Measurements from ENCODE around the gene BCL3. TPM values are rescaled to one million over a fixed set of nuclear protein-coding genes. Genes with fewer than 3 reads are reported as not detected.
A peak's percentile ranks its signal among the peaks of the same experiment; 100 is the strongest.

BCL3 gene
- total RNA-seq, 4 donors from 2014 or later, result 12.2 to 113 (median 46.2) TPM

GRCh38 chr19:44742330-44743061 is 6.0 kb upstream of the BCL3 start:
- TF ChIP-seq, protein P1, sequence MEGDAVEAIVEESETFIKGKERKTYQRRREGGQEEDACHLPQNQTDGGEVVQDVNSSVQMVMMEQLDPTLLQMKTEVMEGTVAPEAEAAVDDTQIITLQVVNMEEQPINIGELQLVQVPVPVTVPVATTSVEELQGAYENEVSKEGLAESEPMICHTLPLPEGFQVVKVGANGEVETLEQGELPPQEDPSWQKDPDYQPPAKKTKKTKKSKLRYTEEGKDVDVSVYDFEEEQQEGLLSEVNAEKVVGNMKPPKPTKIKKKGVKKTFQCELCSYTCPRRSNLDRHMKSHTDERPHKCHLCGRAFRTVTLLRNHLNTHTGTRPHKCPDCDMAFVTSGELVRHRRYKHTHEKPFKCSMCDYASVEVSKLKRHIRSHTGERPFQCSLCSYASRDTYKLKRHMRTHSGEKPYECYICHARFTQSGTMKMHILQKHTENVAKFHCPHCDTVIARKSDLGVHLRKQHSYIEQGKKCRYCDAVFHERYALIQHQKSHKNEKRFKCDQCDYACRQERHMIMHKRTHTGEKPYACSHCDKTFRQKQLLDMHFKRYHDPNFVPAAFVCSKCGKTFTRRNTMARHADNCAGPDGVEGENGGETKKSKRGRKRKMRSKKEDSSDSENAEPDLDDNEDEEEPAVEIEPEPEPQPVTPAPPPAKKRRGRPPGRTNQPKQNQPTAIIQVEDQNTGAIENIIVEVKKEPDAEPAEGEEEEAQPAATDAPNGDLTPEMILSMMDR (IDR thresholded peaks at IDR 0.05), result no peak
- no peak for DNase-seq (ENCODE audit: low spot score)
- ATAC-seq (ENCODE audit: low FRiP score), result peak; percentile 30

DNA sequence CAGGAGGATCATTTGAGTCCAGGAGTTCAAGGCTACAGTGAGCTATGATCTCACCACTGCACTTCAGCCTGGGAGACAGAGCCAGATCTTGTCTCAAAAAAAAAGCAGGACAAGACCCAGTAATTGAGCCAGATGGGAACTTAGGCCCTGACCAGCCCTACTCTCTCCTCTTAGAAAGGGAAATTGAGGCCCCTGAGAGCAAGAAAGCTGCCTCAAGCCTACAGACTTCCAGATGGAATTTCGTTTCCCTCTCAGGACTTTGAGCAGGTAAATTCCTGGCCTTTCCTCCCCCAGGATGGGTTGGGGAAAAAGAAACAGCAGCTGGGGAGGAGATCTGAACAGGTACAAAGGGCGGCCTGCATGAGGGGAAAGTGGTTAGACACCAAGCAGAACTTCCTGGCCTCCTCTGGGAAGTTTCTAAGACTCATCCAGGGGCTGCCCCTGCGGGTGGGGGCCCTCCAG is 3.6 kb upstream of the BCL3 start:
- ATAC-seq (ENCODE audit: low FRiP score) (no peak), DNase-seq (ENCODE audit: low spot score) (no peak)
- TF ChIP-seq, protein P1 (IDR thresholded peaks at IDR 0.05), result no peak

- ATAC-seq (ENCODE audit: low FRiP score), result peak; percentile 53
- TF ChIP-seq, protein P1 (IDR thresholded peaks at IDR 0.05), result no peak
- no peak for DNase-seq (ENCODE audit: low spot score)
Observed at GRCh38 chr19:44745341-44745831, 3.1 kb upstream of the BCL3 start.

DNA sequence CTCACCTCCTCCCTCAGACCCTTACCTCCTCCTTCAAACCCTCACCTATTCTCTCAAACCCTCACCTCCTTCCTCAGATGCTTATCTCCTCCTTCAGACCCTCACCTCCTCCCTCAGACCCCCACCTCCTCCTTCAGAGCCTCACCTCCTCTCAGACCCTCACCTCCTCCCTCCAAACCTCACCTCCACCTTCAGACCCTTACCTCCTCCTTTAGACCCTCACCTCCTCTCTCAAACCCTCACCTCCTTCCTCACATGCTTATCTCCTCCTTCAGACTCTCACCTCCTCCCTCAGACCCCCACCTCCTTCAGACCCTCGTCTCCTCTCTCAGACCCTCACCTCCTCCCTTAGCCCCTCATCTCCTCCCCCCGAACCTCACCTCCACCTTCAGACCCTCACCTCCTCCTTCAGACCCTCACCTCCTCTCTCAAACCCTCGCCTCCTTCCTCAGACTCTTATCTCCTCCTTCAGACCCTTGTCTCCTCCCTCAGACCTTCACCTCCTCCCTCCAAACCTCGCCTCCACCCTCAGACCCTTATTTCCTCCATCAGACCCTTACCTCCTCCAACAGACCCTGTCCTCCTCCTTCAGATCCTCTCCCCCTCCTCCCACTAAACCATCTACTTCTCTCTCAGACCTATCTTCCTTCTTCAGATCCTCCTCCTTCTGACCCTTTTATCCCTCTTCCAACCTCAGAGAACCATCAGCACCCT is 2.5 kb upstream of the BCL3 start:
- no peak for DNase-seq (ENCODE audit: low spot score)
- ATAC-seq (ENCODE audit: low FRiP score), result no peak
- TF ChIP-seq, protein P1 (IDR thresholded peaks at IDR 0.05), result no peak

GRCh38 chr19:44746616-44746945 is 1.9 kb upstream of the BCL3 start:
- ATAC-seq (ENCODE audit: low FRiP score) (no peak), DNase-seq (ENCODE audit: low spot score) (no peak)
- TF ChIP-seq, protein P1 (IDR thresholded peaks at IDR 0.05), result no peak

- TF ChIP-seq, protein P1 (IDR thresholded peaks at IDR 0.05), result no peak
- ATAC-seq (ENCODE audit: low FRiP score), result peak; percentile 89
- DNase-seq (ENCODE audit: low spot score), result peak; percentile 92
Observed at GRCh38 chr19:44746946-44747738, 1.4 kb upstream of the BCL3 start.
